Peyer's patch (tissue), 4 donors: ENCODE results near the gene SUGCT.

ENCODE experiments used
- CTCF ChIP-seq, 6 experiments: fragments of 450-650 bp in 4 of 6; fragments of 200-600 bp in 2 of 6; sonication (generic) in 1 of 6; IDR thresholded peaks; one replicate each; pipeline ENCODE4 v1.5.1; 2017 to 2019; ENCODE audit warnings: antibody characterized with exemption in 6 of 6, mild to moderate bottlenecking in 3 of 6, moderate library complexity in 1 of 6
- POLR2A ChIP-seq, 2 donors: fragments of 450-650 bp; IDR thresholded peaks; one replicate each; pipeline ENCODE4 v1.5.1; 2017; ENCODE audit warnings: antibody characterized with exemption in 2 of 2, mild to moderate bottlenecking in 2 of 2, moderate library complexity in 2 of 2

GRCh38 chr7:40490603-40490924 lies 355.8 kb downstream of the SUGCT start:
- TF ChIP-seq CTCF (IDR thresholded peaks at IDR 0.05) (no peak), POLR2A (IDR thresholded peaks at IDR 0.05) (no peak)
